ENCODE data around the gene RSRC1.
"Not testable (repeated sequence)": the region's sequence is repeated elsewhere in the genome, so short reads cannot be mapped to it uniquely, and the experiment has no call there.

RSRC1 gene

DNA sequence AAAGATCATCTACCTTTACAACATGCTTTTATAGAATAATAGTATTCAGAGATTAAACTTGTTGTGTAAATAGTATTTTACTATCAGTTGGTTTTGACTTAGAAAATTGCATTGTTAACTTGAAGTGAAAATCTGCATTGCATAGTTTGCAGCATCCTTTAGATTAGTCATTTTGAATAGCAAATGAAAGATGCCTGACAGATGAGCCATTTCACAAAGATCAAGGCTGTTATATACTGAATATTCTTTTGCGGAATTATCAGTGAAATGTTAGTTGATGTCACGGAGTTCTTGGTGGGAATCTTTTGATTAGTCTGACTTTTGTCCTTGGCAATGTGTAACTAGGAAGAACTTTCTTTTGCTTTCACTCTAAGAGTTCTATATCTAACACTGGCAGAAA, 24.5 kb downstream of the RSRC1 start:
- DNase-seq: no peak

DNA sequence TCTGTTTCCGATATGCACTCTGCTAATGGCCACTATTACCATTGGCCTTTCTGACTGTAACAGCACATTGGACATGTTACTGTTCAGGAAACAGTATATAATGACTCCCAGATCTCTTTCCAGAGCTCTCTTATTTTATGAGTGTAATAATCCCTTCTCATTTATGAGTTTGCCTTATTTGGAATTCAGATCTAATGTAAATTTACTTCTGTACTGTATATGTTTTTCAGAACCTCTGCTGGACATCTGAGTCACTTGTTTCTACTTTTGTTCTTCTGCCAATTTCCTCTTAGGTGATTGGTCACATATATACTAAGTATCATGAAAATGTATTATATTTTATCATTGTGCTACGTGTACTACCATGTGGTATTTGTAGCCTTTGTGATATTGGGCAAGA, 30.5 kb downstream of the RSRC1 start:
- DNase-seq: no peak

DNA sequence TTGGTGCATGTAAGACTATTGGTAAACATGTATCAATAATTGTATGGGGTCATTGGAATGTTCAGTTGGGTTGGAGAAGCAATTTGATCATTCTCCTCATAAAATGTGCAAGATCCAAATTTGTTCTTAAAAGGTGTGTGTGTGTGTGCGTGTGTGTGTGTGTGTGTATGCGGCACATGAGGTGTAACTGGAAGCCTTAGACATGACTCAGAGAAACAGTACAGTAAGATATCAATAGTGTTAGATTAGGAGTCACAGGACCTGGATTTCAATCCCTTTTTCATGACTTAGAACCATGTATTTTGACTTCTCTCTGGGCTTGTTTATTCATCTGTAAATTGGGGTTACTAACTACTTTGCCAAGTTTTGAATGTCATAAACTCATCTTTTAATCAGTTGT, 38.3 kb downstream of the RSRC1 start:
- DNase-seq: no peak

DNA sequence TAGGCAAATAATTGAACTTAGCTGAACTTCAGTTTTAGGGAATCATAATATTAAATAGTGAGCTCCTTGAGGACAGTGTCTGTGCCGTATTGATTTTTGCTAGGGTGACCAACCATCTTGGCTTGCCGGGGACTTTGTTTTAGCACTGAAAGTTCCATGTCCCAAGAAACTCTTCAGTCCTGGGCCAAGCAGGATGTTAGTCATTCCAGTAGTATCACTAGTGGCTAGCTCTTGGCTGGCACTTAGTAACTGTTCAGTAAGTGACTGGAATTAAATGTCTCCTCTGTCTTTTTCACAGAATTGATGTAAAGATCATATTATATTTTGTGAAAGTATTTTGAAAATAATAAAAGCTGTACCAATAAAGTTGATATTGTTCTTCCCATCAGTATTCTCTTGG, 42.3 kb downstream of the RSRC1 start:
- no peak for DNase-seq

DNA sequence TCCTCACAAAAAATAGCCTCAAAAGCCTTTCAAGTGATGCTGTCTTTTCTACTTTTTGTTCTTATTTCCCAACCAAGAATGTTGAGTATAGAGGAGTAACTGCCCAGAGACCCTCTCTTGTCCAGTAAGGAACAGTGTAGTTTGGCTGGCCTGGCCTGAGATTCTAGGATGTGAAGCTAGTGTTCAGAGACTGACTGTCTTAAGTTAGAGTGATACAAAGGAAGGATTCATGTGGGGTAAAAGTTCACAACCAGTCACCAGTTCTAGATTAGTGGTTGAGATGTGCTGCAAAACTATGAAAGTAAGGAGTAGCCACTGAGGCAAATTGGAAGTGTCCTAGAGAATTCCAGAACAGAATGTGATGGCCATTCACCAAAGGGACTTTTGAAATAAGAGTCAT, 49.1 kb downstream of the RSRC1 start:
- no peak for DNase-seq

DNA sequence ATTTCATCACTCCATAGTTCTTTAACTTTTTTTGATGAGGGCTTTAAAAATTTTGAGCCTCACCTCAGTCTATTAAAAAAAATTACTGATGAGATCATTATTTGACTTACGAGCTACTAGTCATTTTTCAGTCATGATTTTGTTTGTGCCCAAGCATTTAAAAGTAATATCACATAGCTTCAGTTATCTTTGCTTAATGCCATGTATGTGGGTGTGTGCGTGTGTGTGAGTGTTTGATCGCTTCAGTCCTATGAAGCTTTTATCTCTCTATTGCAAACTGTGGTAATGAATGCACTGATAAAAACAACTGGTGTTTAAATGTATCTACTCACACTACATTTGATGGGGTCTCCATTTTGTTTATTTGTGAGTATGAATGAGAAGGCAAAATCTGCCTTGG, 49.8 kb downstream of the RSRC1 start:
- no peak for DNase-seq

DNA sequence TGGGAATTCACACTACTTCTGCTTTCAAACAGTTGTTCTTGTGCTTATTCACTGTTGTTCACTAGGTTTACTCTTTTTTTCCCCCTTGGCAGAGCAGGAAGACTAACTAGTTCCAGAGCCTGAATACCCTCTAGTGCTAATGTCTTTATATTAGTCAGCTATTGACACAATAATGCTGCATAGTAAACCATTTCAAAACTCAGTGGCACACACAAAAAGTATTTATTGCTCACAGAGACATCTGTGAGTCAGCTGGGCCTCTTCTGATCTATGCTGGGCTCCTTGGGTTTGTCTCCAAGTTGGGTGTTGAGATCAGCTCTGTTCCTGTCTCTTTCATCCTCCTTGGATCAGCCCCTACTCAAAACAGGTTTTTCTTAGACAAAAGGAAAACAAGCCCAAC, 51.1 kb downstream of the RSRC1 start:
- no peak for DNase-seq

DNA sequence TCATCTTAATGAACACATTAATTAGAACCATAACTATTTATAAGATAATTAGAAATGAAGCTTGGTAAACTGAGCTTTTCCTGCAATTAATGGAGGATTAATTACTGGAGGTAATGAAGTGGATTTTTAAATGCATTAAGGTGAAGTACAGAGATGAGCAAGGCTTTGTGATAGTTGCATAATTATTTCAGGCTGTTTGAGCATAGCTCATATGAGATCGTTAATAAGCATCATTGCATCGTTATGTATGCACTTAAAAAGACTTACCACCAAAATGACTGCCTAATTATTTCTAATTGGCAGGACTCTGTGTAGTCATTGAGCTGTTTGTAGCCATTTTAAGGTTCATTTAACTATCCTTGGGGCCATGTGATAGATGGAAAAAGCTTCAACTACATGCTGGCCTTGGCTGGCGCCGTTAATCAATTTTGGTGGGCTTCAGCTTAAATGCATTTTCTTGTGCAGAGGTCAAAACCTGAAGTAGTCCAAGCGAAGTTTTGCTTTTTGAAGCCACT, 55.3 kb downstream of the RSRC1 start:
- no peak for DNase-seq

DNA sequence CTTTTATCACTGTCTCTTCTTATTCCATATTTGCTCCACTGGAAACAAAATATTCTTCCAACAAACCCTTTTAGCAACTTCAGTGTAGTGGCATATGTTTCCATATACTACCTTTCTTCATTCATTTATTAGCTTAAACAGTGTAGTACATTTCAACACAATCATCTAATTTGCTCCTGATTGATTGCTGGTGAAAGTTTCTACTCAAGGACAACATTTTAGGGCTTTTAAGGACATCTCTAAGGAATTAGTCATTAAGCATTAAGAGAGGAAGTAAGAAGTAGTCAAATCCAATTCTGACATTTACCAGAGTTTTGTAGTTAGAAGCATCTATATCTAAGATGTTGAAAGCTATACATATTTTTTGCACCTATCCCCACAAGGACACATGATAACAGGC, 55.8 kb downstream of the RSRC1 start:
- DNase-seq: no peak

DNA sequence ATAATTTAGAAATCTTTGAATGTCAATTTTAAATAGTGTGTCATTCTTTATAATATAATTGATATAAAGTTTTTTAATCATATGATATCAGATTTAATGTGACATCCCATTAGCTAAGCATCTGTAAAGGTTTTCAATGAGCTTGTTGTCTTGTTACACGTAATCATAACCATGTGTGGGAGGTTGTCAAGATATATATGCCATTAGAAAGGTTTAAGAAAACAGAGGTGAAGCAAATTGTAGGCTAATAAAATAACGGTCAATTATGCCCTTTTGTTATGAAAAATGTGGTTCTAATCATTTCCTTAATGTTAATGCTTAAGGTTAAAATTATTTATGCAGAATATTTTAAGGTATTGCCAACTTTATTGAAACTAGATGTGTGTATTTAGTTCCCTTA, 56.3 kb downstream of the RSRC1 start:
- DNase-seq: no peak

DNA sequence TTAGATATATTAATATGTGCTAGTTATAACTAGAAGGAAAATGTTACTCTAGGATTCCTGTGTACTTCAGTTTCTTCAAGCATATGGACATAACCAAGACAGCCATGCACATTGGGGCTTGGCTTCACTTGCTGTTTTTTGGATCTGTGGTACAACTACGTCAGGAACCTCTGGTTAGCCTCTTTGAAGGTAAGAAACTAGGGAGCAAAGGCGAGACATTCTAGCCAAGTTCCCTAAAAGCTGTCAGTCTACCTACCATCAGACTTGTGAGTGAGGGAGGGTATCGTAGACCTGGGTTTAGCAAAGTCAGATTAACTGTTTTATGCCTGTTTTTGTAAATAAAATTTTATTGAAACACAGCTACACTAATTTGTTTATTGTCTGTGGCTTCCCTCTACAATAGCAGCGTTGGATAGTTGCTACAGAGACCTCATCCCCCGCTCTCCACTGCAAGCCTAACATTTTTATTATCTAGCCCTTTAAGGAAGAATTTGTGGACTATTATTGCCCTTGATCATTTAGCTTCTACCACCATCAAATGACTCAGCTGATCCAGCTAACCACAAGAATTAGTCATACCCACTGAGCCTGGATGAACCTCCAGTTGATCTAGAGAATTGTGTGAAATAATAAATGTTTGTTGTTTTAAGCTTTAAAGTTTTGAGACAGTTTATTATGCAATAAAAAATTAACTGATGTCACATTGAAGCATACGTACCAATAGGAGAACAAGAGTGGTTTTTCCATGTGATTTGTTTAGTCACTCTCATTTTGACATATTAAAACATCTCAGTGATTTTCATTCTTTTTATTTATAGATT, 58.1 kb downstream of the RSRC1 start:
- no peak for DNase-seq

DNA sequence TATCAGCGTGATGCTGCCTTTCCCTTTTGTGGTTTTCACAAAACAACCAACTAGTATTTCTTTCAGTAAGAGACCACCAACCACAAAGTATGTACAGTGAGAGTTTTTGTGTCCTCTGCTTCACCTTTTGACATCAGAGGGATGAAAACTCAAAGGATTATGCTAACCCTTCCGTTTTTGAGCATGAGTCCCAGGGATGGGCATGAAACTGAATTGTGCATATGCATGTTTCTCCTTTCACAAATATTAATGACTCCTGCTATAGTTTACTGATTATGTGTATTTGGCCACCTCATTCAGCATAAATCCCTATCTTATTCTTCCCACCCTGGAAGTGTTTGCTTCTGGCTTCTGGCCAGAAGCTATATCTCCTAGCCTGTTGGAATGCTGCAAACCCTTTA, 59.2 kb downstream of the RSRC1 start:
- no peak for DNase-seq

DNA sequence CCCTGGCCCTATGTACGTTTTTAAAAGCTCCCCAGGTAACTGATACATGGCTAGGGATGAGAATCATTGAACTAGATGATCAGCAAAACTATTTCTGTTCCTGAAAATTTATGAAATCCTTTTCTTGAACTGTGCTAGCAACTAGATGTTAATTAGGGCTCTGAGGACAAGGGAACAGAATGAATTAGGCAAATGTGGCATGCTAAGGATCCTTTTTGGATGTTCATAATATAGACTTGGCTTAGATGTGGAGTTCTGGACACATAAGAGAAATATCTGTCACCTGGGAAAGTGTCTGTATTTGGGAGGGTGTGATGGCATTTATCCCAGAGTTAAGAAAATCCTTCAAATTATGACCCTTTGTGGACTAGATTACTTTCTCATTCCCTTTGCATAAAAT, 71.2 kb downstream of the RSRC1 start:
- DNase-seq: no peak

DNA sequence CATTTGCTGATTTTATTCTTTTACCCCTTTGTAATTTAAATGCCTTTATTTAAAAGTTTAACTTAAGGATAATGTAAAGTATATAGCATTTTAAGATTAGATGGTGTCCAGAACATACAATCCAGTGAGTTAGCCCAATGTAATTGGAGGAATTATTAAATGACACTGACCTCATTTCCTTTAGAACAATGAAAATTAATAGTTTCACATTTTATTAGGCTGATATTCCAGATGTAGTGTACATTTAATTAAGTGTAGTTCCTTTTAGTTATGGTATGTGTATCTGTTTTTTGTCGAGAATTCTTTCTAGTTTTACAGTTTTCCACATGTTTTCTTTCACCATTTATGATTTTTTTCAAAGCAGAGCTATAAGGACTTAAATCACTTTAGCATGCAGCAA, 75.8 kb downstream of the RSRC1 start:
- no peak for DNase-seq

DNA sequence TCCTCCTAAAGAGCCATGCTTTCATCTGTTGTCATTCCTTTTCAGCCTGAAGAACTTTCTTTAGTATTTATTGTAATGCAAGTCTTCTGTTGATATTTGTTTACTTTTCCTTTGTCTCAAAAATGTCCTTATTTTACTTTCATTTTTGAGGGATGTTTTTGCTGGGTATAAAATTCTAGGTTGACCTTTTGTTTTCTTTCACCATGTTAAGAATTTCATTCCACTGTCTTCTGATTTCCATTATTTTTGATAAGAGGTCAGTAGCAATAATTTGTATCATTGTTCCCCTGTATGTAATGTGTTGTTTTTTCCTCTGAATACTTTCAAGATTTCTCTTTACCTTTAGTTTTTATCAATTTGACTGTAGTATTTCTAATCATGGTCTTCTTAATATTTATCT, 91.1 kb downstream of the RSRC1 start:
- DNase-seq: no peak

DNA sequence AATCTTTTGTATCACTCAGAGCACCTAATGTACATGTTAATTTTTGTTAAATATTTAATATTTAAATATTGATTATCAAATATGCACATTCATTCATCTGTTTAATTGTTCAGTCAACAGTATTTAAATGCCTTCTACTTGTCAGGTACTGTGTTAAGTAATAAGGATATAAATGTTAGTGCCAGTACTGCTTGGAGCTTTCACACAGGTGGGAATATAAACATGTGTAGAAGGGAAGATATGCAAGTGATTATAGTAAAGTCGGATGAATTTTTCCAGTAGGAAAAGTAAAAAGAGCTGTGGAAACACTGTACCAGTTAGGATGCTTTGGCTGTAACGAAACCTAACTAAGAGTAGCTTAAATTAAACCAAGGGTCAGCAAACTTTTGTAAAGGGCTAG, 95.4 kb downstream of the RSRC1 start:
- DNase-seq: no peak

DNA sequence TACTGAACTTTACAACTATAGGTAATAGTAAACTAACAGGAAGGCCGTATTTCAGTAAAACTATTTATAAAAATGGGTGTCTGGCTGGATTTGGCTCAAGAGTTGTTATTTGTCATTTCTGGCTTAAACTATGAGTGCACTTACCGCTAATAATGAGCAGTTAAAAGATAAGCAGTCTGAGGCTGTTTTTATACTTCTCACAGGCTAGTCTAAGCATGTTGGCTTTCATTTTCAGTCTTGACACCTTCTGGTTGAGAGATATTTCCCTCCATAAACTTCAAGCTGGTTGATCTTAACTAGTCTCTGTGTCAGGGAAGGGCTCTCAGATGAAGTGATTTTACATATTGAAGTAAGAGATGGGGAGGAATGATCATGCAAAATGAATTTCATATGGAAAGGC, 96.1 kb downstream of the RSRC1 start:
- no peak for DNase-seq

DNA sequence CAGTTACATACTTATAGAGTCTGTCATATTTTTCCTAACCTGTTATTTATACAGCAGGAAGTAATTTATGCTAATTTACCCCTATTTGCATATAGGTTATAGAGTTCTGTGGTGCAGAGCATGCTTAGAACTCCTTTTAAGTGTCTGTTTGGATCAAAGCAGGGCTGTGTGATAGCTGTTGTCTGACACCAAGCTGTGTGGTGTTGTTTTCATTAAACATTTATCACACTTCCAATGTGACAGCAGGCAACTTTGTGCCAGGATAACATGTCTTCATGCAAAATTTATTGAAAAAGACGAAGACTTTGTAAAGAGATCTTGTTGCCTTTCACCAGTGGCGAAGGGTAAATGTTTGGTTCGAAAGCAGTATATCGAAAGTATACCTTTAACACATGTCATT, 100.2 kb downstream of the RSRC1 start:
- no peak for DNase-seq

DNA sequence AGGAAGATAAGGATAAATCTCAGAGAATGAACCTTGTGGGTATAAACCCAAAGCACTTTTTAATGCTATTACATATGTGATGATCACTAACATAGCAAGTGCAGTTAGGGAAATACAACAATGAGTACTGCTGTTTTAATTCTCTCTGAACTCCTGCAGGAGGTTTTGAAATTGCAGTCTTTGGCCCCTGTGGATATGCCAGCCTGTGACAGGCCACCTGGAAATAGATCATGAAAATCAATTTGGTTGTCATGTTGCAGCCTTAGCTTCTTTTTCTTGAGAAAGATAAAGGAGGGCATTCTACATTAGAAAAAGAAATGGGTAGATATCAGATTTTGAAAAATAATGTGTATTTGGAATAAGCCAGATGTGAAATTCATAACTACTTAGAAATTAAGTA, 103.6 kb downstream of the RSRC1 start:
- no peak for DNase-seq

DNA sequence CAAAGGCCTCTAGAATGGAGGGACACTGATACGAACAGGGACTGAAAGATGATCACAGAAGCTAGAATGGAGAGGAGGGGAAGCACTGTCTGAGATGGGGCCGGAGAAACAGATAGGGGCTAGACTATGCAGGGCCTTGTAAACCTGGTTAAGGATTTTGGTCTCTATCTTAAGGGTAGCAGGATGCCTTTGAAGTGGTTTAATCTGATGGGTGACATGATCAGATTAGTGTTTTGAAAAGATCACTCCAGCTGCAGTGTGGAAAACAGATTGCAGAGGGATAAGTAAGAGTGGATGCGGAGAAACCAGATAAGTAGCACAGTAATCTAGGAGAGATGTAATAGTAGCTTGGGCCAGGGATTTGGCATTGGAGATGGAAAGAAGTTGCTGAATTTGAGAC, 108.1 kb downstream of the RSRC1 start:
- no peak for DNase-seq

DNA sequence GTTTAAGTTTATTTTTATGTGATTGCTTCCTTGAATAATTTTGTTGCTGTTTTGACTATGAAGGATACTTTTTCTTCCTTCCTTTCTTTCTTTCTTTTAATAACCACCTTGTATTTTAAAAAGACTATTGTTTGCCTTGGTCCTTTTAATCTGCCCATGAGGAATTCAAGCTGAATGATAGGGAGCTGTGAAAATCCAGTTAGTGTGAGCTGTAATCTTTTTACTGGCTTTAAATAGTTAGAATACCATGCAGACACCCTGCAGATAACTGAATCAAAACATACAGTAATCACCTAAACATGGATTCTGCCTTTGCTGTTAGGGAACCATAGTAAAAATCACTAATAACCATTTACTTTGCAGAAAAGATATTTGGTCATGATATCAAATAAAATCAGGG, 110.7 kb downstream of the RSRC1 start:
- DNase-seq: no peak

DNA sequence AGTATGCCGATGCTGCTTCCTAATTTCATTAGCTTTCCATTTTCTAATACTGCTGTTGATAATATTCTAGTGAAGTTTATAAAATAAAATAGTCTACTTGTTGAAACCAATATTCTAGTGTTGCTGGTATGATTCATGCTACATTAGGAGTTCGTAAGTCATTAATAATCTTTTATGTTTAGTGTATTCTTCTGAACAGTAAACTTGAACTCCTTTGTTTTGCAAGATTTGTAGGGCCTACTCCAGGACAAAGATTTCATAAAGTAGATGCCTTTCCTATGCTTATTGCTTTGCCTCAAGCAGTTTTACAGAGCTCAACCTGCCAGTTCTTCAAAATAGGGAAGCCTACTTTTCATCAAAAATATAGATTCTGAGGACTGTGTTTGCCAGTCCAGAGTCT, 111.5 kb downstream of the RSRC1 start:
- DNase-seq: no peak

DNA sequence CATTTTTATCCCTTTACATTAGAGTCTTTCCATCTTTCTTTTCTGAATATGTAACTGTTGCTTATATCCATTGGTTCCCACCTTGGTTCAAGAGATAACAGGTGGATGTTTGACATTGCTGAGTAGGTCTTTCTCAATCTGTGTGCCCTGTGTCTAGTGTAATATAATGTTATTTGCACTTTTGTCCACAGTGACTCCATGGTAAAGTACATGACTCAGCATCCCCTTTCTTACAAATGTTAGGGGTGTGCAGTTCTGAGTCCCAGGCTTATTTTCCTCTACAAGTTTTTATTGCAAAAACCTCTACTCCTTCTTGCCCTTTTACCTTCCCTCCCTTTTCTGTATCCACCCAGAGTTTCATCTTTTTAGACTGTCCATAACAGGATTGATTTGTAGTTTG, 116.5 kb downstream of the RSRC1 start:
- DNase-seq: no peak

DNA sequence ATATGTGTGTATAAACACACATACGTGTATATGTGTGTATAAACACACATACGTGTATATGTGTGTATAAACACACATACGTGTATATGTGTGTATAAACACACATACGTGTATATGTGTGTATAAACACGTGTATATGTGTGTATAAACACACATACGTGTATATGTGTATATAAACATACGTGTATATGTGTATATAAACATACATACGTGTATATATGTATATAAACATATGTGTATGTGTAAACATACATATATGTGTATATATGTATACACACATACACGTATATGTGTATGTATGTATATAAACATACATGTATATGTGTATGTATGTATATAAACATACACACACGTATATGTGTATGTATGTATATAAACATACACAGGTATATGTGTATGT, 119.1 kb downstream of the RSRC1 start:
- DNase-seq: not testable (repeated sequence)

DNA sequence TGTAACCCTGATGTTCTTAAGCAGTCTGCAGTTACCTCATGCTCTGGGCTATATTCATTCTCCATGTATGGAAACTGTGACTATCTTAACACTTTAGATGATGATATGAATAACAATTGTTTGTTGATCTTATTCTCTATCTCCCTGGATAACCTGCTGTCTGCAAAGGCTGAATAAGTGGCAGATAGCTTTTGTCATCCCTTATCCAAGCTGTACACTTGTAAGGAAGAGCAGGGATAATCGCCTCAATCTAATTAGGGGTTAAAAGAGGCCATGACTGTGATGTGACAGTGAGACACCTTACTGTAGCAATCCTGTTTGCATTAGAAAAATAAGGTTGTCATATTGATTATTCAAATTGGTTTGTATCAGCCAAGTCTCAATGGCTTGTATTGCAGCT, 123.9 kb downstream of the RSRC1 start:
- no peak for DNase-seq
